Activated naive CD4-positive, alpha-beta T cell treated with Interleukin-2 at 50 U/mL for 16 hours (primary cell): ENCODE measurements around the gene KIAA1217.

Source experiments
- DNase-seq: peaks from one replicate; pipeline ENCODE4 v3.0.0-alpha.2; 2020

The KIAA1217 gene

DNA sequence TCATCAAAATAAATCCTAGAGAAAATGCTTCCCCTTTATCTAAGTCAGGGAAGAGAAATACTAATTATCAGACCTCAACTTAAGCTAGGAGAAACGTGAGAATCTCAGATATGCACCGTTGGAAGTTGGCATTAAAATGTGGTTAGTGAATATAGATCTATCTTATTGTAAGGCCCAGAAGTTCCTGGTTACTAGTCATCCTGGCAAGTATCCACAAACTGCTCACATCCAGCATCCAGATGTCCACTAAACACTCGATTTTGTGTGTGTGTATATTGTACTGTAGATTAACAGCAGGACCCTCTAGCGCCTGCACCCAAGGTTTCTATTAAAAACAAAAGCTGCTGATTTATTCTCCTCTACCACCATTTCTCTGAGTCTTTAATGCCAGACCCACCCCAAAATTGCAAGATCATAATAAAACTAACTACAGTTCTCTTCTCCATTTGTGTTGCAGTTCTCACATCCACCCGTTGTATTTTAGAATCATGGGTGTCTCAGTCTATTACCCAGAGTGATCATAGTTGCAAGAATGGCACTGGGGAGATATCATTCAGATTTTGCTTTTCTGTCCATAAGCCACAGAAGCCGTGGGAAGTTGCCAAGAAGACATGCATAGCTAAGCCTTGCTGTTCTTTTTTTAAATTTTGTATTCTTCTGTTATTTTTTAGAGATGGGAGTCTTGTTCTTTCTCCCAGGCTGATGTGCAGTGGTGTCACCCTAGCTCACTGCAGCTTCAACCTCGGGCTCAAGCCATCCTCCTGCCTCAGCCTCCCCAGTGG lies 165.4 kb downstream of the KIAA1217 start:
- DNase-seq = no peak

DNA sequence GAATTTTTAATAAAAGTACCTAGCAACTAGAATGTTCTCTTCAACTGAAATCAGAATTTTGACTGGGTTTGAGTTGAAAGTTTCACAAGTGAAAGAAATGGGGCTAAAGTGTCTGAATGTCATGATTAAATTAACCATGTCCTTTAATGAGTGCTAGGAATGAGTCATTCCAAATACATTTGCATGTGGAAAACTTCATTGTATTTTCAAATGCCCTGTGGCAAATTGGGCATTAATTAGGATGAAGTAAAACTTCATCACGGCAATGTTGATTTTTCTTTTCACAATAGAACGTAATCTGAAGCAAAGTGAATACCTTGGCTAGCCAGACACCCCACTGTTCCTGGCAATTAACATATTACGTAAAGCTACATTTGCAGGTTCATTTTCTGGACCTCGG lies 166.6 kb downstream of the KIAA1217 start:
- DNase-seq = no peak

- DNase-seq = no peak
Measured at GRCh38 chr10:24376731-24377130, 167.8 kb downstream of the KIAA1217 start.

- DNase-seq = no peak
Measured at GRCh38 chr10:24378126-24378920, 169.4 kb downstream of the KIAA1217 start.

GRCh38 chr10:24381235-24382010 lies 172.5 kb downstream of the KIAA1217 start:
- DNase-seq = no peak

GRCh38 chr10:24382045-24382444 lies 173.1 kb downstream of the KIAA1217 start:
- DNase-seq = no peak

DNA sequence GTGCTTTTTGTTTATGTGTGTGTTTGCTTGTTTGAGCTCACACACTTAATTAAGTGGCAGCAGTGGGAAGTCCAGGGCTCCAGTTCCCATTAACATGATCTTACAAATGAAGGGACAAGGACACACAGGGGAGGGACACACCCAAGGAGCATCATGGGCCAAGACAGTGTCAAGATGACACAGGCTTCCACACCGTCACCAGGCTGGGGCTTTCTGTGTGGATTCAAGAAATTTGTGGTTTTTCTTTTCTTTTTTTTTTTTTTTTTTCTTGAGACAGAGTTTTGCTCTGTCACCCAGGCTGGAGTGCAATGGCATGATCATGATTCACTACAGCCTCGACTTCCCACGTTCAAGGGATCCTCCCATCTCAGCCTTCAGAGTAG lies 173.6 kb downstream of the KIAA1217 start:
- peak; percentile 6 for DNase-seq

DNA sequence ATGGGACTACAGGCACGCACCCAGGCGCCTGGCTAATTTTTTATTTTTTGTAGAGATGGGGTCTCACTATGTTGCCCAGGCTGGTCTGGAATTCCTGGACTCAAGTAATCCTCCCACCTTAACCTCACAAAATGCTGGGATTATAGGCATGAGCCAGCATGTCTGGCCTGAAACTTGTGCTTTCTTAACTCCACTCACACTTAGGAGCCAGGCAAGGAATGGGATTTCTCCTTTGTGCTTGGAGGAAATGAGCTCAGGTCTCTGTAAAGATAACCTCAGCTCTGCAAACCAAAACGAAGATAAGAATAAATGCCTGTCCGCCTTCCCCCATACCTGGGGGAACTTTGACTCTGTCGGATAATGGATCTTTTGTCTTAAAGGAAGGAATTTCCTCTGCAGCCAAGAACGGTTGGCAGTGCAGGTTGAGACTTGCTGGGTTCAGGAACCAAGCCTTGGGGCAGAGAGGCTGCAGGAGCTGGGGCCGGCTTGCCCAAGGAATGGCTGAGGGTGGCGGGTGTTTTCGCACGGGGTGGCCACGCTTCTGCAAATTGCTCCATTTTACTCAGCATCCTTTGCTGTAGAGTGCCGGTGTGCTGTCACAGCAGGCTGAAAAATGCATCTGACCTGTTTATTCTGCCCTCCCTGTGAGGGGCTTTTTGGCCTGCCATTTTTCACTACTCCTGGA lies 174.2 kb downstream of the KIAA1217 start:
- DNase-seq = no peak

DNA sequence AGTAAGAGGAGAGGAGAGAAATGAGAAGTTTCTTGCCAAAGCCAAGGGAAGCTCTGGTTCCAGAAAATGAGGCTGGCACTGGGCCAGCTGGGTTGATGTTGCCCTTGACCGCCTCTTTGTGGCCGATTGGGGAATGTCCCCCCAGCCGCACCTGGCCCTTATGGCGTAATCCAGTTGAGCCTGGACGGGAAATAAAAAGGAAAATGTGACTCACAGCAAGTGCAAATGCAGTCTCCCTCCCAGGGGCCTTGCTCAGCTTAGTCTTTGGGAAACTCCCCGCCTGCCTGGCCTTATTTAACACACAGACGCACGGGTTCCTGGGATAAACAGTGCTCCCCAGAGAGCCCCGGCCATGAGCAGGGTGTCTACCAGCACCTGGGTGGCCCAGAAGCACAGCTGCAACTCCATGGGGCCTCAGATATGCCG lies 174.8 kb downstream of the KIAA1217 start:
- peak; percentile 27 for DNase-seq

GRCh38 chr10:24384954-24385353 lies 176.0 kb downstream of the KIAA1217 start:
- no peak for DNase-seq

- DNase-seq = no peak
Measured at GRCh38 chr10:24385776-24386175, 176.8 kb downstream of the KIAA1217 start.

- no peak for DNase-seq
Measured at GRCh38 chr10:24390146-24390700, 181.3 kb downstream of the KIAA1217 start.

- DNase-seq = no peak
Measured at GRCh38 chr10:24390746-24391145, 181.8 kb downstream of the KIAA1217 start.

DNA sequence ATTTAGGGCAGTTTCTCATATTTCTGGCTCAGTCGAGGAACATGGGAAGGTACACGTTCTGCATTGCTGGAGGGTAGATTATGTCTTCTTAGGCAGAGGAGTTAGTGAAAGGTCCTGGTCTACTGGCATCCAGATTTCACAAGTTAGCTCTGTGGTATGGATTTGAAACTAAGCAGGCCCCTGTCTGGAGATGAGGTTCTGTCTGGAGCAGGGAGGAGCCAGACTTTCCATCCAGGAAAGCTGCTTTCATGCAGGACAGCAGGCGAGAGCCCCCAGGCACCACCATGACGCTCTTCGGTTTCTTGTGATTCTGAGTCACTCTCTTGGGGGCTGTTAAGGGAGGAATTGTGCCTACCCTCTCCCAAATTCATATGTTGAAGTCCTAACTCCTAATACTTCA lies 184.3 kb downstream of the KIAA1217 start:
- no peak for DNase-seq

DNA sequence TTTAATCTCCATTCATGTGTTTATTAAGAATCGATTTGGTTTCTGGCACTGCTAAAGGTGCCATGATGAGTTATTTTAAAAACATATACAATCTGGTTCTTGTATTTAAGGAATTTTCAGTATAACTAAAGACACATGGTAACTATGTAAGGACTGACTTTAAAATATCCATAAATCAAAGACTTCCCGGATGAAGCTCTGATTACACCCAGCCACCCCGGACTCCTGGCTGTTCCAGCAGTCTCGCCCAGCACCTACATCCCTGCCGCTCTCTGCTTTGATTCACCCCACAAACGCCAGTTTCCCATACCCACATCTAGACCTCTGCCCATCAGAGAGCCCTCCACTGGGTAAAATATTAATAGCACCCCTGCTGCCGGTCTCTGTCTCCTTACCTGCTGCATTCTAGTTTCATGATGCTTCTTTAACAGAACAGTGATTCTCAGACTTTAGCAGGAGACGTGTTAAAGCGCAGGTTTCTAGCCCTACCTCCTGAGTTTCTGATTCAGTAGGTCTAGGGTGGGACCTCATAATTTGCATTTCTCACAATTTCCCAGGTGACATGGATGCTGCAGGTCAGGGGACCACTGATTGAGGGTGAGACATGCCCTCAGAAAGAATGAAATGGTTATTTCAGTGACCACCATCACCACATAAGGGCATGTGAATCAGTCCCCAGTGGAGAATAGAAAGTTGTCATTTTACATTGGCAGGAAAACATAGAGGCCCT lies 185.7 kb downstream of the KIAA1217 start:
- DNase-seq = no peak

GRCh38 chr10:24396396-24396795 lies 187.5 kb downstream of the KIAA1217 start:
- no peak for DNase-seq

GRCh38 chr10:24397662-24398061 lies 188.7 kb downstream of the KIAA1217 start:
- no peak for DNase-seq

GRCh38 chr10:24404567-24404966 lies 195.6 kb downstream of the KIAA1217 start:
- DNase-seq = no peak

- DNase-seq = no peak
Measured at GRCh38 chr10:24405635-24406034, 196.7 kb downstream of the KIAA1217 start.

- no peak for DNase-seq
Measured at GRCh38 chr10:24406809-24407483, 198.0 kb downstream of the KIAA1217 start.

- no peak for DNase-seq
Measured at GRCh38 chr10:24407928-24408327, 199.0 kb downstream of the KIAA1217 start.
